Caco-2 (cell line): Measurements from ENCODE around the gene TBC1D2B. TPM values are rescaled to one million over a fixed set of nuclear protein-coding genes. Genes with fewer than 3 reads are reported as not detected.

Experiments
- BruUV-seq: library from RNA; stranded (reverse); fragments of 400-500 nt; replicated peaks from 2 replicates; lab custom pipeline; 2021; lab: Mats Ljungman, UMichigan
- CTCF ChIA-PET: fragments of 300-600 bp; sonication (Branson Sonifier 250); formaldehyde crosslinking; loops from one replicate; lab custom pipeline; 2022; ENCODE audit warnings: antibody characterized with exemption; lab: Charles Lee
- POLR2A ChIA-PET: fragments of 300-600 bp; sonication (Branson Sonifier 250); formaldehyde crosslinking; loops from one replicate; lab custom pipeline; 2022; ENCODE audit warnings: antibody characterized with exemption; lab: Charles Lee
- DNase-seq, 2 experiments: peaks; one replicate each; pipeline versions ENCODE4 v3.0.0 to v3.0.0-alpha.2; 2020 to 2022
- H3K27me3 ChIP-seq: replicated peaks from 2 replicates; pipeline ENCODE4 v1.6.0; 2011; ENCODE audit warnings: low read length; ENCODE audit not compliant: control insufficient read depth, insufficient read depth
- H3K36me3 ChIP-seq: 2 replicates; pipeline ENCODE4 v1.5.1; 2011; ENCODE audit warnings: low read length; ENCODE audit not compliant: control insufficient read depth, insufficient read depth
- H3K4me1 ChIP-seq: fragments of 250-450 bp; sonication (Bioruptor Pico); 2 replicates; pipeline ENCODE4 v1.5.1; 2020; ENCODE audit warnings: mild to moderate bottlenecking
- H3K4me3 ChIP-seq: 2 replicates; pipeline ENCODE4 v1.5.1; 2011; ENCODE audit warnings: low read depth, mild to moderate bottlenecking, control low read depth, low read length
- H3K9me3 ChIP-seq: fragments of 250-450 bp; sonication (Bioruptor Pico); 2 replicates; pipeline ENCODE4 v1.5.1; 2020; ENCODE audit warnings: mild to moderate bottlenecking, moderate library complexity
- H3K27ac Mint-ChIP-seq: one replicate; pipeline ENCODE4 v1.8.0; 2022; ENCODE audit warnings: mixed read lengths; ENCODE audit not compliant: unreplicated experiment
- H3K27me3 Mint-ChIP-seq: one replicate; pipeline ENCODE4 v1.8.0; 2022; ENCODE audit warnings: mixed read lengths; ENCODE audit not compliant: insufficient read depth, unreplicated experiment
- H3K36me3 Mint-ChIP-seq: one replicate; pipeline ENCODE4 v1.8.0; 2022; ENCODE audit warnings: mild to moderate bottlenecking, mixed read lengths; ENCODE audit not compliant: insufficient read depth, unreplicated experiment
- H3K4me1 Mint-ChIP-seq: one replicate; pipeline ENCODE4 v1.8.0; 2022; ENCODE audit warnings: low read depth, mixed read lengths; ENCODE audit not compliant: unreplicated experiment
- H3K4me3 Mint-ChIP-seq: one replicate; pipeline ENCODE4 v1.8.0; 2022; ENCODE audit warnings: mild to moderate bottlenecking, moderate library complexity, mixed read lengths; ENCODE audit not compliant: unreplicated experiment
- H3K9me3 Mint-ChIP-seq: one replicate; pipeline ENCODE4 v1.8.0; 2022; ENCODE audit warnings: mixed read lengths; ENCODE audit not compliant: unreplicated experiment
- intact Hi-C: fragments of 100-400 bp; cut with micrococcal nuclease; formaldehyde crosslinking; loops from one replicate; pipeline ENCODE4 v1.10.0; 2022; ENCODE audit not compliant: unreplicated experiment
- total RNA-seq: library from RNA; stranded (reverse); gene quantifications from 2 replicates; pipeline ENCODE4 v1.2.3, GENCODE V29; 2022
- TF ChIP-seq, protein P1 (sequence below), 2 experiments: fragments of 200-600 bp in 1 of 2; IDR thresholded peaks; 1 replicate in 1 of 2; 2 replicates in 1 of 2; pipeline versions ENCODE4 v1.5.1 to v1.8.0; 2011 to 2022; ENCODE audit warnings: antibody characterized with exemption in 1 of 2, control low read depth in 1 of 2, inconsistent platforms in 1 of 2, low read depth in 1 of 2, low read length in 1 of 2, mild to moderate bottlenecking in 1 of 2, moderate library complexity in 1 of 2; ENCODE audit not compliant: insufficient read depth in 1 of 2, severe bottlenecking in 1 of 2, unreplicated experiment in 1 of 2

TBC1D2B gene
- total RNA-seq, 1 experiment from 2014 or later: 18.3 TPM

DNA sequence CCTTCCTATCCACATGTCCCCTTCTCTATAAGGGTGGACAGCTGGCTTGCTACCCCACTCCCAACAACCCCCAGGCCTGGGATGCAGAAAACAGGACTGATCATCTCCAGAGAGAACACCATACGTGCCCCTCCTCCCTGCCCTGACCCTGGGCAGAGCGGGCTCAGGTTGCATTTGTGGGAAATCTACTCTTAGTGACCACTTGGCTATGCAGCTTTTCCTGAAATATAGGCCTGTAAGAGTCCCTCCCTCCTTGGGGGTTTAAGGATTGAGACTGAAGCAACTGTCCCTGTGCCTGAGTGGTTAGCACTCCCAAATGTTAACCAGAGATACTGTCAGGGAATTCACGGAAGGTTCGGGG, 26.6 kb upstream of the TBC1D2B start:
- intact Hi-C loops: no loop called here
- no peaks in the 10 kb centered on the region for H3K27me3 Mint-ChIP-seq

DNA sequence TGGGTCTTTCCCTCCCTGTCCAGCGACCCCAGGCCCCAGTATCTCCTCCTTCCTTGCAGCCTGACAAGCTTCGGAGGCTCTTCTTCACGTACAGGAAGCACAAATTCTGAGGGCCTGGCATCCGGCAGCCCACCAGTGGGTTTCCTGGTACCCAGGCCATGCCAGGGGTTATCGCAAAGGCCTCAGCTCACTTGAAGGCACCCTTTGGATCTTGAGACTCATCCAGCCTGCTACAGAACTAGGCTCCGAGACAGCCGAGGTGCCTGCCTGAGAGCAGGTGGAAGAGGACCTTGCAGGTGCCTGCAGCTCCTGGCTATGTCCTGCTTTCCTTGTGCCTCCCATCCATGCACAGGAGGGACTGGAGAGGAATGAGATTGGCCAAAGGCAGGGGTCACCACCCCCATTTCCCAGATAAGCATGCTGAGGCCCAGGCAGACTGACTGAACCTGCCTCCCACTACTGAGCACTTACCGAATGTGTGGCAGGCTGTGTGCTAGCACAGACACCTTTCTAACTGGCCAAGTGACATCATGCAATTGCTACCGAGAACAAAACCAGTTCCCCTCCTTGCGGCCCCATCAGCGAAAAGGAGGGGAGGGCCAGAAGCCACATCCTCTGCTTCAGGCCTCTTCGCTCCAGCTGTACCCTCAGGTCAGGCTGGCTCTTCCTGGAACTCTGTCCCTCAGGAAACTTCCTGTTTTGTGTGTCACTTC, 26.1 kb upstream of the TBC1D2B start:
- intact Hi-C loops: no loop called here
- Mint-ChIP-seq H3K4me1 (peaks cover 9% of the 10 kb centered on the region), H3K36me3 (no peaks in the 10 kb centered on the region), H3K27me3 (no peaks in the 10 kb centered on the region), H3K27ac (no peak overlapping the region), H3K9me3 (no peaks in the 10 kb centered on the region), H3K4me3 (no peak overlapping the region)
- H3K9me3 ChIP-seq: no peaks in the 10 kb centered on the region
- TF ChIP-seq, protein P1, sequence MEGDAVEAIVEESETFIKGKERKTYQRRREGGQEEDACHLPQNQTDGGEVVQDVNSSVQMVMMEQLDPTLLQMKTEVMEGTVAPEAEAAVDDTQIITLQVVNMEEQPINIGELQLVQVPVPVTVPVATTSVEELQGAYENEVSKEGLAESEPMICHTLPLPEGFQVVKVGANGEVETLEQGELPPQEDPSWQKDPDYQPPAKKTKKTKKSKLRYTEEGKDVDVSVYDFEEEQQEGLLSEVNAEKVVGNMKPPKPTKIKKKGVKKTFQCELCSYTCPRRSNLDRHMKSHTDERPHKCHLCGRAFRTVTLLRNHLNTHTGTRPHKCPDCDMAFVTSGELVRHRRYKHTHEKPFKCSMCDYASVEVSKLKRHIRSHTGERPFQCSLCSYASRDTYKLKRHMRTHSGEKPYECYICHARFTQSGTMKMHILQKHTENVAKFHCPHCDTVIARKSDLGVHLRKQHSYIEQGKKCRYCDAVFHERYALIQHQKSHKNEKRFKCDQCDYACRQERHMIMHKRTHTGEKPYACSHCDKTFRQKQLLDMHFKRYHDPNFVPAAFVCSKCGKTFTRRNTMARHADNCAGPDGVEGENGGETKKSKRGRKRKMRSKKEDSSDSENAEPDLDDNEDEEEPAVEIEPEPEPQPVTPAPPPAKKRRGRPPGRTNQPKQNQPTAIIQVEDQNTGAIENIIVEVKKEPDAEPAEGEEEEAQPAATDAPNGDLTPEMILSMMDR (IDR thresholded peaks at IDR 0.05; ENCODE audit: insufficient read depth in 1 of 2, low read depth in 1 of 2, low read length in 1 of 2, severe bottlenecking in 1 of 2, unreplicated experiment in 1 of 2): no peak
- no peaks in the 10 kb centered on the region for H3K27me3 ChIP-seq
- CTCF ChIA-PET: no interaction called here
- DNase-seq: no peak
- BruUV-seq: no TSS peak
- POLR2A ChIA-PET: no interaction called here
- peaks cover 11% of the 10 kb centered on the region; the same call in 1 of the 2 replicates for H3K4me1 ChIP-seq
- H3K36me3 ChIP-seq: no peaks in the 10 kb centered on the region
- no peak overlapping the region for H3K4me3 ChIP-seq

More for the DNA sequence above, 26.6 kb upstream of the TBC1D2B start:
- DNase-seq: no peak
- Histone ChIP-seq H3K4me1 (peaks cover 11% of the 10 kb centered on the region; the same call in 1 of the 2 replicates), H3K4me3 (no peak overlapping the region), H3K27me3 (no peaks in the 10 kb centered on the region), H3K36me3 (no peaks in the 10 kb centered on the region), H3K9me3 (no peaks in the 10 kb centered on the region)
- TF ChIP-seq, protein P1 (IDR thresholded peaks at IDR 0.05; ENCODE audit: insufficient read depth in 1 of 2, low read depth in 1 of 2, low read length in 1 of 2, severe bottlenecking in 1 of 2, unreplicated experiment in 1 of 2): no peak
- ChIA-PET POLR2A (no interaction called here), CTCF (interaction anchor here (0.5 to 0.7 kb wide), 2 partner anchors 22 to 233 kb away, joined by 3 to 4 read pairs; no protein-coding TSS in a partner anchor)
- Mint-ChIP-seq H3K9me3 (no peaks in the 10 kb centered on the region), H3K4me1 (peaks cover 14% of the 10 kb centered on the region), H3K36me3 (no peaks in the 10 kb centered on the region), H3K4me3 (no peak overlapping the region), H3K27ac (no peak overlapping the region)
- no TSS peak for BruUV-seq

DNA sequence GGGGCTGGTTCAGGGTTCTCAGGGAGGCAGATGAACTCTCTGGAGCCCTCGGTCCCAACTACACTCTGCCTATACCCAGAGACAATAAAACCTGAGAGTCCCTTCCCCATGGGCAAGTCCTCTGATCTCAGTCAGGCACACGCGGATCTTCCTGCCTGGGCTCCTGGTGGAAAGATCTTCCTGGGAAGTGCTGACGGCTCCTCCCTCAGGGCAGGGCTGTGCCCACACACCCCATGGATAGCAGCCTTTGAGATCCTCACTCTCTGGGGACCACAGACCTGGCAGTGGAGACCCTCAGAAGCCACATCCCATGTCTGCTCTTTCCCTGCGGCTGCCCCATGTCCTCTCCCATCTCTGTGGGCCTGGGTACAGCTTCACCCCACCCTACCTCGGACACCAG, 25.2 kb upstream of the TBC1D2B start:
- Histone ChIP-seq H3K36me3 (no peaks in the 10 kb centered on the region), H3K27me3 (no peaks in the 10 kb centered on the region), H3K4me1 (peaks cover 11% of the 10 kb centered on the region; the same call in 1 of the 2 replicates), H3K4me3 (no peak overlapping the region), H3K9me3 (no peaks in the 10 kb centered on the region)
- Mint-ChIP-seq H3K4me3 (no peak overlapping the region), H3K9me3 (no peaks in the 10 kb centered on the region), H3K27ac (no peak overlapping the region), H3K36me3 (no peaks in the 10 kb centered on the region), H3K4me1 (peaks cover 8% of the 10 kb centered on the region), H3K27me3 (no peaks in the 10 kb centered on the region)
- no peak for DNase-seq
- no TSS peak for BruUV-seq
- TF ChIP-seq, protein P1 (IDR thresholded peaks at IDR 0.05; ENCODE audit: insufficient read depth in 1 of 2, low read depth in 1 of 2, low read length in 1 of 2, severe bottlenecking in 1 of 2, unreplicated experiment in 1 of 2): no peak
- POLR2A ChIA-PET: no interaction called here
- intact Hi-C loops: no loop called here
- CTCF ChIA-PET: no interaction called here
